Measurements from ENCODE around the gene MYO5B.

The MYO5B gene

GRCh38 chr18:49869354-49869753 is 325.6 kb downstream of the MYO5B start:
- no peaks in the 10 kb centered on the region for H3K36me3 Mint-ChIP-seq (ENCODE audit: low read depth)
- H3K27me3 Mint-ChIP-seq (ENCODE audit: low read depth): peaks cover 11% of the 10 kb centered on the region
- no peaks in the 10 kb centered on the region for H3K9me3 Mint-ChIP-seq
- H3K4me1 Mint-ChIP-seq (ENCODE audit: low read depth): peaks cover 4% of the 10 kb centered on the region
- H3K4me3 Mint-ChIP-seq: no peak overlapping the region
- DNase-seq (ENCODE audit: low spot score): no peak
- H3K27ac Mint-ChIP-seq: no peak overlapping the region

GRCh38 chr18:49866680-49867079 is 328.3 kb downstream of the MYO5B start:
- Mint-ChIP-seq H3K36me3 (ENCODE audit: low read depth) (no peaks in the 10 kb centered on the region), H3K4me3 (no peak overlapping the region), H3K9me3 (no peaks in the 10 kb centered on the region), H3K4me1 (ENCODE audit: low read depth) (no peaks in the 10 kb centered on the region), H3K27ac (no peak overlapping the region), H3K27me3 (ENCODE audit: low read depth) (peaks cover 11% of the 10 kb centered on the region)
- DNase-seq (ENCODE audit: low spot score): no peak

- H3K4me3 Mint-ChIP-seq: no peak overlapping the region
- H3K27ac Mint-ChIP-seq: no peak overlapping the region
- no peaks in the 10 kb centered on the region for H3K9me3 Mint-ChIP-seq
- H3K27me3 Mint-ChIP-seq (ENCODE audit: low read depth): peaks cover 7% of the 10 kb centered on the region
- no peaks in the 10 kb centered on the region for H3K36me3 Mint-ChIP-seq (ENCODE audit: low read depth)
- DNase-seq (ENCODE audit: low spot score): no peak
- H3K4me1 Mint-ChIP-seq (ENCODE audit: low read depth): no peaks in the 10 kb centered on the region
These were observed 329.5 kb downstream of the MYO5B start for GRCh38 chr18:49865401-49865800.

GRCh38 chr18:49863769-49864621 is 331.0 kb downstream of the MYO5B start:
- DNase-seq (ENCODE audit: low spot score): no peak
- H3K27ac Mint-ChIP-seq: no peak overlapping the region
- H3K36me3 Mint-ChIP-seq (ENCODE audit: low read depth): no peaks in the 10 kb centered on the region
- H3K4me1 Mint-ChIP-seq (ENCODE audit: low read depth): no peaks in the 10 kb centered on the region
- H3K4me3 Mint-ChIP-seq: no peak overlapping the region
- peaks cover 7% of the 10 kb centered on the region for H3K27me3 Mint-ChIP-seq (ENCODE audit: low read depth)
- H3K9me3 Mint-ChIP-seq: no peaks in the 10 kb centered on the region

GRCh38 chr18:49862656-49863385 is 332.1 kb downstream of the MYO5B start:
- Mint-ChIP-seq H3K4me3 (no peak overlapping the region), H3K27me3 (ENCODE audit: low read depth) (peaks cover 5% of the 10 kb centered on the region)

GRCh38 chr18:49861659-49862058 is 333.3 kb downstream of the MYO5B start:
- DNase-seq (ENCODE audit: low spot score): no peak
- Mint-ChIP-seq H3K36me3 (ENCODE audit: low read depth) (no peaks in the 10 kb centered on the region), H3K9me3 (no peaks in the 10 kb centered on the region), H3K27me3 (ENCODE audit: low read depth) (peaks cover 3% of the 10 kb centered on the region), H3K4me1 (ENCODE audit: low read depth) (peaks cover 4% of the 10 kb centered on the region), H3K27ac (no peak overlapping the region), H3K4me3 (no peak overlapping the region)

More at GRCh38 chr18:49862656-49863385, 332.1 kb downstream of the MYO5B start:
- Mint-ChIP-seq H3K9me3 (no peaks in the 10 kb centered on the region), H3K4me1 (ENCODE audit: low read depth) (peaks cover 4% of the 10 kb centered on the region), H3K27ac (no peak overlapping the region), H3K36me3 (ENCODE audit: low read depth) (no peaks in the 10 kb centered on the region)
- no peak for DNase-seq (ENCODE audit: low spot score)

- Mint-ChIP-seq H3K36me3 (ENCODE audit: low read depth) (no peaks in the 10 kb centered on the region), H3K4me1 (ENCODE audit: low read depth) (peaks cover 4% of the 10 kb centered on the region)
- DNase-seq (ENCODE audit: low spot score): no peak
These were observed 335.2 kb downstream of the MYO5B start for GRCh38 chr18:49859725-49860124.

GRCh38 chr18:49859021-49859359 is 336.0 kb downstream of the MYO5B start:
- no peak for DNase-seq (ENCODE audit: low spot score)
- no peak overlapping the region for H3K4me3 Mint-ChIP-seq
- H3K36me3 Mint-ChIP-seq (ENCODE audit: low read depth): no peaks in the 10 kb centered on the region
- H3K9me3 Mint-ChIP-seq: no peaks in the 10 kb centered on the region
- peaks cover 5% of the 10 kb centered on the region for H3K4me1 Mint-ChIP-seq (ENCODE audit: low read depth)
- H3K27ac Mint-ChIP-seq: no peak overlapping the region
- peaks cover 3% of the 10 kb centered on the region for H3K27me3 Mint-ChIP-seq (ENCODE audit: low read depth)

More at GRCh38 chr18:49859725-49860124, 335.2 kb downstream of the MYO5B start:
- H3K27me3 Mint-ChIP-seq (ENCODE audit: low read depth): no peaks in the 10 kb centered on the region
- H3K4me3 Mint-ChIP-seq: no peak overlapping the region
- no peak overlapping the region for H3K27ac Mint-ChIP-seq
- no peaks in the 10 kb centered on the region for H3K9me3 Mint-ChIP-seq

GRCh38 chr18:49858309-49859020 is 336.5 kb downstream of the MYO5B start:
- H3K27ac Mint-ChIP-seq: no peak overlapping the region
- H3K4me1 Mint-ChIP-seq (ENCODE audit: low read depth): peaks cover 5% of the 10 kb centered on the region
- H3K4me3 Mint-ChIP-seq: no peak overlapping the region
- peaks cover 3% of the 10 kb centered on the region for H3K27me3 Mint-ChIP-seq (ENCODE audit: low read depth)
- no peaks in the 10 kb centered on the region for H3K9me3 Mint-ChIP-seq
- no peaks in the 10 kb centered on the region for H3K36me3 Mint-ChIP-seq (ENCODE audit: low read depth)
- peak; percentile 44 for DNase-seq (ENCODE audit: low spot score)

GRCh38 chr18:49857708-49858107 is 337.2 kb downstream of the MYO5B start:
- DNase-seq (ENCODE audit: low spot score): no peak
- Mint-ChIP-seq H3K4me1 (ENCODE audit: low read depth) (peaks cover 5% of the 10 kb centered on the region), H3K27ac (no peak overlapping the region), H3K9me3 (no peaks in the 10 kb centered on the region), H3K27me3 (ENCODE audit: low read depth) (peaks cover 3% of the 10 kb centered on the region), H3K4me3 (no peak overlapping the region), H3K36me3 (ENCODE audit: low read depth) (no peaks in the 10 kb centered on the region)

- H3K27ac Mint-ChIP-seq: no peak overlapping the region
These were observed 338.5 kb downstream of the MYO5B start for GRCh38 chr18:49856496-49856895.

GRCh38 chr18:49855711-49856415 is 339.1 kb downstream of the MYO5B start:
- Mint-ChIP-seq H3K9me3 (no peaks in the 10 kb centered on the region), H3K4me3 (no peak overlapping the region), H3K27me3 (ENCODE audit: low read depth) (peaks cover 5% of the 10 kb centered on the region), H3K4me1 (ENCODE audit: low read depth) (peaks cover 5% of the 10 kb centered on the region), H3K27ac (no peak overlapping the region), H3K36me3 (ENCODE audit: low read depth) (no peaks in the 10 kb centered on the region)
- DNase-seq (ENCODE audit: low spot score): no peak

More at GRCh38 chr18:49856496-49856895, 338.5 kb downstream of the MYO5B start:
- no peaks in the 10 kb centered on the region for H3K9me3 Mint-ChIP-seq
- no peak for DNase-seq (ENCODE audit: low spot score)
- H3K4me1 Mint-ChIP-seq (ENCODE audit: low read depth): peaks cover 5% of the 10 kb centered on the region
- H3K27me3 Mint-ChIP-seq (ENCODE audit: low read depth): peaks cover 5% of the 10 kb centered on the region
- H3K4me3 Mint-ChIP-seq: no peak overlapping the region
- no peaks in the 10 kb centered on the region for H3K36me3 Mint-ChIP-seq (ENCODE audit: low read depth)

- no peak overlapping the region for H3K27ac Mint-ChIP-seq
- H3K4me3 Mint-ChIP-seq: no peak overlapping the region
- no peaks in the 10 kb centered on the region for H3K9me3 Mint-ChIP-seq
- DNase-seq (ENCODE audit: low spot score): no peak
- no peaks in the 10 kb centered on the region for H3K36me3 Mint-ChIP-seq (ENCODE audit: low read depth)
- peaks cover 5% of the 10 kb centered on the region for H3K4me1 Mint-ChIP-seq (ENCODE audit: low read depth)
- H3K27me3 Mint-ChIP-seq (ENCODE audit: low read depth): peaks cover 5% of the 10 kb centered on the region
These were observed 340.3 kb downstream of the MYO5B start for GRCh38 chr18:49854681-49855080.
